ENCODE results near the gene RNPEP.

The RNPEP gene

GRCh38 chr1:201964261-201964660 lies 18.2 kb upstream of the RNPEP start:
- DNase-seq = no peak

- DNase-seq = no peak
Measured at GRCh38 chr1:201966171-201966570, 16.3 kb upstream of the RNPEP start.

GRCh38 chr1:201968202-201968925 lies 14.1 kb upstream of the RNPEP start:
- DNase-seq = no peak

- DNase-seq = no peak
Measured at GRCh38 chr1:201970334-201971159, 11.9 kb upstream of the RNPEP start.

- DNase-seq = peak; percentile 53 to 70
Measured at GRCh38 chr1:201982082-201982622, 296 bp upstream of the RNPEP start.

GRCh38 chr1:201983380-201983805 lies 945 bp downstream of the RNPEP start:
- no peak for DNase-seq

- DNase-seq = no peak
Measured at GRCh38 chr1:201984446-201984845, 2.0 kb downstream of the RNPEP start.

GRCh38 chr1:201985355-201985754 lies 2.9 kb downstream of the RNPEP start:
- DNase-seq = no peak

- no peak for DNase-seq
Measured at GRCh38 chr1:201988601-201989000, 6.2 kb downstream of the RNPEP start.

GRCh38 chr1:201989354-201990128 lies 7.1 kb downstream of the RNPEP start:
- no peak for DNase-seq

- no peak for DNase-seq
Measured at GRCh38 chr1:201990427-201990826, 8.0 kb downstream of the RNPEP start.

GRCh38 chr1:201999625-202000238 lies 17.3 kb downstream of the RNPEP start:
- peak in 1 of 2 donors; percentile 13 for DNase-seq

- DNase-seq = no peak
Measured at GRCh38 chr1:202002507-202002906, 20.1 kb downstream of the RNPEP start.

GRCh38 chr1:202004711-202005110 lies 22.3 kb downstream of the RNPEP start:
- no peak for DNase-seq

- DNase-seq = peak in 1 of 2 donors; percentile 3
Measured at GRCh38 chr1:202005958-202006357, 23.5 kb downstream of the RNPEP start.

GRCh38 chr1:202007304-202007703 lies 24.9 kb downstream of the RNPEP start:
- no peak for DNase-seq

GRCh38 chr1:202007805-202008489 lies 25.5 kb downstream of the RNPEP start:
- no peak for DNase-seq

- peak; percentile 58 to 70 for DNase-seq
Measured at GRCh38 chr1:202009326-202010179, 27.1 kb downstream of the RNPEP start.

GRCh38 chr1:202010180-202011015 lies 27.9 kb downstream of the RNPEP start, which contains the start of gene ELF3:
ELF3 (plus strand) TSS chr1:202010587; CDS start chr1:202011137, 550 bp downstream.
- no peak for DNase-seq

- no peak for DNase-seq
Measured at GRCh38 chr1:202011994-202012393, 29.5 kb downstream of the RNPEP start.
